Ovary (tissue), 3 donors: Measurements from ENCODE around the gene TWNK.

Source experiments
- EP300 ChIP-seq: sonication (generic); formaldehyde crosslinking; IDR thresholded peaks from one replicate; pipeline ENCODE4 v1.6.1; 2017; ENCODE audit warnings: antibody characterized with exemption
- POLR2A ChIP-seq: fragments of 450-650 bp; IDR thresholded peaks from one replicate; pipeline ENCODE4 v1.6.1; 2017; ENCODE audit warnings: antibody characterized with exemption, mild to moderate bottlenecking, moderate library complexity
- TF ChIP-seq, protein P1 (sequence below), 3 donors: fragments of 450-650 bp in 2 of 3; fragments of 200-600 bp in 1 of 3; IDR thresholded peaks; one replicate each; pipeline versions ENCODE4 v1.5.1 to v1.8.0; 2016 to 2022; ENCODE audit warnings: antibody characterized with exemption in 3 of 3, mild to moderate bottlenecking in 1 of 3
- donor health status: DM: no; HTN: no; CAD: no.

DNA sequence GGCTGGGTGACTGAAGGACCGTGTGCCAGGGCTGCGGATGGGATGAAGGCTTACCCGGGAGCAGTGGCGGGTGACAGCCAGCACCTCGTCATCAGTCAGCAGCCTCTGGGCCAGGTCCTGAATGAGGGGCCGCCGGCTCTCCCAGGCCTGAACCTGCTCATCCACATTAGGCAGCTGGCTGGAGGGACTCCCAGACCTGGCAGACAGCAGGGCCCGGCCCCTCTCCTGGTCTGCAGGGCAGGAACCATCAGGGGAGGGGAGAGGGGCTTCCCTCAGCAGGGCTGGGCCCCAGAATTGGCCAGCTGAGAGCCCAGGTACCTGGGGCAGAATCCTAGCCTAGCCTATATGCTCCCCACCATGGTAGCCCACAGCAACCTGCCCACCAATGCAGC is 28.2 kb downstream of the TWNK start:
- TF ChIP-seq, protein P1, sequence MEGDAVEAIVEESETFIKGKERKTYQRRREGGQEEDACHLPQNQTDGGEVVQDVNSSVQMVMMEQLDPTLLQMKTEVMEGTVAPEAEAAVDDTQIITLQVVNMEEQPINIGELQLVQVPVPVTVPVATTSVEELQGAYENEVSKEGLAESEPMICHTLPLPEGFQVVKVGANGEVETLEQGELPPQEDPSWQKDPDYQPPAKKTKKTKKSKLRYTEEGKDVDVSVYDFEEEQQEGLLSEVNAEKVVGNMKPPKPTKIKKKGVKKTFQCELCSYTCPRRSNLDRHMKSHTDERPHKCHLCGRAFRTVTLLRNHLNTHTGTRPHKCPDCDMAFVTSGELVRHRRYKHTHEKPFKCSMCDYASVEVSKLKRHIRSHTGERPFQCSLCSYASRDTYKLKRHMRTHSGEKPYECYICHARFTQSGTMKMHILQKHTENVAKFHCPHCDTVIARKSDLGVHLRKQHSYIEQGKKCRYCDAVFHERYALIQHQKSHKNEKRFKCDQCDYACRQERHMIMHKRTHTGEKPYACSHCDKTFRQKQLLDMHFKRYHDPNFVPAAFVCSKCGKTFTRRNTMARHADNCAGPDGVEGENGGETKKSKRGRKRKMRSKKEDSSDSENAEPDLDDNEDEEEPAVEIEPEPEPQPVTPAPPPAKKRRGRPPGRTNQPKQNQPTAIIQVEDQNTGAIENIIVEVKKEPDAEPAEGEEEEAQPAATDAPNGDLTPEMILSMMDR (IDR thresholded peaks at IDR 0.05) = no peak
- no peak for TF ChIP-seq POLR2A
- no peak for TF ChIP-seq EP300
